GM12875 (cell line): ENCODE measurements around the gene TMEM101.
"Not testable (repeated sequence)": the region's sequence is repeated elsewhere in the genome, so short reads cannot be mapped to it uniquely, and the experiment has no call there.

Experiments
- H3K4me3 ChIP-seq: one replicate; pipeline ENCODE4 v1.5.1; 2011; ENCODE audit warnings: low read depth, low read length, control low read depth
- TF ChIP-seq, protein P1 (sequence below): IDR thresholded peaks from 2 replicates; pipeline ENCODE4 v1.5.1; 2011; ENCODE audit warnings: low read depth, mild to moderate bottlenecking, control low read depth, inconsistent platforms, low read length, moderate library complexity, borderline replicate concordance; ENCODE audit not compliant: insufficient read depth

The TMEM101 gene

DNA sequence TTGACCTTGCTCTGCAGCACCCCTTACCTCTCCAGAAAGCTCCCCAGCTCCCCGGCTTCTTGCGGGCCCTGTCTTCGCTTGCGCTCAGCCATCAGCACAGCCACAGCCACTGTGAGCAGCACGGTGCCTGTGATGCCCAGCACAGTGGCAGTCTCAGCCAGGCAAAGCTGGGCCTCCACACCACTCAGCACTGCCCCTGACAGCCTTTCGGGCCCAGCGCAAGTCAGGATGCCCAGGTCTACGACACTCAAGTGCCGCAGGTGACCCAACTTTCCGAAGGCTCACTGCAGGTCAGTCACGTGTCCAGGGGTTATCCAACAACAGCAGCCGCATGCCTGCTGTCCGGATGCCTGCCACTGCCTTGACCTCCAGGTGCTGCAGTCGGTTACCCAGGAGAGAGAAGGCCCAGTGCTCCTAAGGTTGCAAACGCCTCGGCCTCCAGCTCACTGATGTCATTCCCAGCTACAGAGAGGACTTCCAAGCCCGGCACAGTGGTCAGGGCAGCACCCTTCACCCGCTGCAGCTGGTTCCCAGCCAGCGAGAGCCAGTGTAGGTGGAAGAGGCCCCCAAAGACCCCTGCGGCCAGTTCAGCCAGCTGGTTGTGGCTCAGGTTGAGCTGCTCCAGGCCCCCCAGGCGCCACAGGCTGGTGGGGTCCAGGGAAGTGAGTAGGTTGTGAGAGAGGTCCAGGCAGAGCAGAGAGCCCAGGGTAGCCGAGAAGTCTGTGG lies 8.9 kb upstream of the TMEM101 start:
- TF ChIP-seq, protein P1, sequence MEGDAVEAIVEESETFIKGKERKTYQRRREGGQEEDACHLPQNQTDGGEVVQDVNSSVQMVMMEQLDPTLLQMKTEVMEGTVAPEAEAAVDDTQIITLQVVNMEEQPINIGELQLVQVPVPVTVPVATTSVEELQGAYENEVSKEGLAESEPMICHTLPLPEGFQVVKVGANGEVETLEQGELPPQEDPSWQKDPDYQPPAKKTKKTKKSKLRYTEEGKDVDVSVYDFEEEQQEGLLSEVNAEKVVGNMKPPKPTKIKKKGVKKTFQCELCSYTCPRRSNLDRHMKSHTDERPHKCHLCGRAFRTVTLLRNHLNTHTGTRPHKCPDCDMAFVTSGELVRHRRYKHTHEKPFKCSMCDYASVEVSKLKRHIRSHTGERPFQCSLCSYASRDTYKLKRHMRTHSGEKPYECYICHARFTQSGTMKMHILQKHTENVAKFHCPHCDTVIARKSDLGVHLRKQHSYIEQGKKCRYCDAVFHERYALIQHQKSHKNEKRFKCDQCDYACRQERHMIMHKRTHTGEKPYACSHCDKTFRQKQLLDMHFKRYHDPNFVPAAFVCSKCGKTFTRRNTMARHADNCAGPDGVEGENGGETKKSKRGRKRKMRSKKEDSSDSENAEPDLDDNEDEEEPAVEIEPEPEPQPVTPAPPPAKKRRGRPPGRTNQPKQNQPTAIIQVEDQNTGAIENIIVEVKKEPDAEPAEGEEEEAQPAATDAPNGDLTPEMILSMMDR: no peak
- H3K4me3 ChIP-seq: no peak overlapping the region

DNA sequence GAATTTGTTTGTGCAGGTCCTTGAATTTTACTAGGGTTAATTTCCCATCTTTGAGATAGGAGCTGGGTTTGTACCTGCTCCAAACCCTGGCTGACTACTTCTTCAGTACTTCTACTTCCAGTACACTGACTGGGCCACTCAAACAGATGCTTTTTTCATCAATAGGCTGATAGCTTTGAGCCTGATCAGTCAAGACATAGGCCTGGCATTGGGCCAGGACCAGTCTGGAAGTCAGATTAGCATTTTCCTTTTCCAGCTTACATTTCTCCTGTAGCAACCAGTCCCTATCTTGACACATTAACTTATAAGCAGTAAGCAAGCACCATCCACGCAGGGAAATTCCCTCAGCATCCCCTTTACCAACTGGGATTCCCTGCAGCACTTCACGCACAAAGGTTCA lies 7.5 kb upstream of the TMEM101 start:
- no peak overlapping the region for H3K4me3 ChIP-seq
- TF ChIP-seq, protein P1: no peak

DNA sequence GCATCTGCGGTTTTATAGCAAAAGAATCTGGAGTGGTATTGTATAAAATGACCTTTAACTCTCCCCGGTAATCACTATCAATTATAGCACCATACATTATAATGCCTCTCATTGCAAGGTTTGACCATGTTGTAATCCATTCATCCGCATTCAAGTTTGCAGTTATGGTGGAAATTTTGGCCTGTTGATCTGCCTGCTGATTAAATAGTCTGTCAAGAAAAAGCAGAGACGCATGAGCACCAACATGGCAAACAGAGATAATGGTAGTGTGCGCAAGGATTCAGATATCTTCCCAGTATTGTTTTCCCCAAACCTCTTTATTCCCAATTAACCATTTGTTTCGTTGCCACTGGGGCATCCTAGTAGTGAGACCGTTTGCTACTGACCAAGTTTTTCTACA lies 6.5 kb upstream of the TMEM101 start:
- H3K4me3 ChIP-seq: not testable (repeated sequence)

DNA sequence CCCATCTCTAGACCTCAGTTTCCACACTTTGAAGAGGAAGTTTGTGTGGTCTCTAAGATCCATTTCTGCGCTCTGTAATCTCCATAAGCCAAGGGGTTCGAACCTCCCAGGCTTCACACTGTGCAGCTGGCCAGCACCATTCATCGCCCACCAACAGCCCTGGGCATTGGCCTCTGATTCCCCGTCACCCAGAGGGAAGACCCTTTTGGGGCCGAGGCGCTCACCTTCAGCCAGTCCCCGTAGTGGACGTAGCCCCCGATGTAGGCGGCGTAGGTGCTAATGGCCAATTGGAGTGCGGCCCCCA lies 678 bp downstream of the TMEM101 start:
- TF ChIP-seq, protein P1: no peak
- peak overlapping the region; percentile 65 for H3K4me3 ChIP-seq

DNA sequence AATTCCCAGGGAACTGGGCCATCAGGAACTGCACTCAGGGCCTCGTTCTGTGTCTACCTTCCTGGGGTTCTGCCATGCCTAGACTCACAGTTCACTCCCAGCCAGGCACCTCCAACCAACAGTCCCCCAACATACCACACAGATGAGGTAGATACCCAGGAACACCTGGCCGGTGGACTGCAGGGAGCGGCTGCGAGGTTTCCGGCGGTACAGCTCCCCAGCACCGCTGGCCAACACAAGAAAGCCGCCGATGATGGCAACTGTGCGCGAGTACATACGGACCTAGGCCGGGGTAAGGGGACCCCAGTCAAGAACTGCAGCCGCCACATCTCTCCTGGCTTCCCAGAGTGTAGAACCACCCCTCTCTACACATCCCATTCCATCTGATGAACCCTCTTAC lies 1.9 kb downstream of the TMEM101 start:
- TF ChIP-seq, protein P1: no peak
- no peak overlapping the region for H3K4me3 ChIP-seq

DNA sequence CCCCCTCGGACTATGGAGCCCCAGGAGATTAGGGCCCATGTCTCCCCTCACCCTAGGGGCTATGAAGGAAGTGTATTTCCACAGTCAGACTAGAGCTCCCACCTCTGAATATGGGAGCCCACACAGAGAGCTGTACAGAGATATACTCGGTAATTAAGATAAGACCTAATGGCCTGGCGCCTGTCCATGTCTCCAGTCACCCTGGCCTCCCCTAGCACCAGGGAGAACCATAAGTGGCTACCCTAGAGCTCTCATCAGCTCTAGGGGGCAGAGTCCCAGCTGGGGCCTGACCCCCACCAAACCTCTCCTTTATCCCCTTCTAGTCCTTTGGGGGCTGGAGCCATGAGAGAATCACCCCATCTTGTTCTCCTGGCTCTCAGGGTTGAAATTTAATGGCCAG lies 2.4 kb downstream of the TMEM101 start:
- TF ChIP-seq, protein P1: no peak
- H3K4me3 ChIP-seq: no peak overlapping the region

DNA sequence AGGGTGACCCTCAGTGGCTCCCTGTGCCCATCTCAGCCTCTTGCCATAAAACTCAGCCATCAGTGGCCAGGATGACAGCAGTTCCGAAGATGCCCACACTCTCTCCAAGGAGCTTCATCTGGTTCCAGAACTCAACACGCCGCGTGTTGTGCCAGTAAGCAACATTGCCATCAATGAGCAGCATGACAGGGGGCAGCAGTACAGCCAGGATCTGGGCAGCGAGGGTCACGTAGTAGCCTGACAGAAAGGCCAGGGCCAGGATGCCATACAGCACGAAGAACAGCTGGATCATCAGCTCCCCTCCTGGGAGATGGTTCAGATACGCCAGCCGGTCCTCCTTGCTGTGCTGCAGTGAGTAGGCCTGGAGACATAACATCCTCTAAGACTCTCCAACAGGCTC lies 2.9 kb downstream of the TMEM101 start:
- H3K4me3 ChIP-seq: no peak overlapping the region
- TF ChIP-seq, protein P1: no peak

DNA sequence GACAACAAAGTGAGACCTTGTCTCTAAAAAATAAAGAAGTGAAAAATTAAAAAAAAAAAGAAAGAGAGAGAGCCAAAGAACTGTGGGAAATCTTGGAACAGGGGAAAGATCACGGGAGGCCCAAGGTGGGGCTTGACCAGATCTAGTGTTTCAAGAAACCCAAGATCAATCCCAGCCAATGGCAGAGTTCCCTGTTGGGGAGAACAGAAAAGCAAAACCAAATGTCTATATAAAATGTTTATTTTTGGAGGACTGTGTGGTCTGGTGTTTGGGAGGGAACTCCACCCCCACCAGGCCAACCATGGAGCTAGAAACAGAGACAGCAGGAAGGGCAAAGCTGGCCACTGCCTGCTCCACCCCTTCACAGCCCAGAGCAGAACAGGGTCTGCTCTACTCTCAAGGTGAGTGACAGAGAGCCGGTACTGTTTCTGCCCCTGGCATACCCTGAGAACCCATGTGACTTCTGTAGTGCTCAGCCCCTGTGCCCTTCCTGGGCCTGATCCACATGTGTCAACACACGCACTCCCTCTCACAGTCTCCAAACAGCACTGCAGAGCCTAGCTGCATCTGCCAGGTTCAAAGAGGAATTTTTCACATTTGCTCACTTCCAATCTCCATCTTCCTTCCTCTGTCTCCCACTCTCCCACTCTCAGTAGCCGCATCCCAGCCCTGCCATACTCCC lies 3.7 kb downstream of the TMEM101 start:
- H3K4me3 ChIP-seq: no peak overlapping the region
- TF ChIP-seq, protein P1: no peak
